Renal cortex interstitium (tissue), 11 donors: ENCODE measurements around the gene MANBA. TPM values are rescaled to one million over a fixed set of nuclear protein-coding genes. Genes with fewer than 3 reads are reported as not detected.

Experiments used
- DNase-seq, 11 donors: peaks; one replicate each; pipeline ENCODE4 v3.0.0-alpha.2; 2013; ENCODE audit warnings: low read depth in 9 of 11, low spot score in 4 of 11; ENCODE audit errors: extremely low read depth in 1 of 11
- polyA plus RNA-seq, 3 donors: library from polyadenylated mRNA; unstranded; fragments of 120-200 nt; gene quantifications; one replicate each; pipeline ENCODE4 v1.2.1, GENCODE V29; 2013; ENCODE audit not compliant: insufficient read length in 3 of 3

MANBA gene
- polyA plus RNA-seq, 3 donors: 19.2 to 21.0 (median 19.3) TPM

DNA sequence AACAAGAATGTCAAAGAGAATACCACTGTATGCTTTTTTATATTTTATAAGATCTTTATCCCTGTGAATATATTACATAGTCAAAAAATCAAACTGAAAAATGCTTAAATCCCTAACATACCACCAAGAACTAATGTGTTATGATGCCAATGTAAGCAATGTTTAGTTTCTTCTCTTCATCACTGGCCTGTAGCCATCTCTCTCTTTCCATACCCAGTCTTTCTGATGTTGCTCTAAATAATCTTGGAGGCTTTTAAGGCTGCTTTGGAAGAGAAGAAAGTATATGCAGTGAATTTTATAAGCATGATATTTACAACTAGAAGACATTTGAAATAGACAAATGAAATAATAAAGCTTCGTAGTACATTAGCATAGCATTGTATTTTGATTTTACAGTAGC, 176.7 kb downstream of the MANBA start:
- no peak for DNase-seq

Other genes starting within 250 kb of the MANBA start
- gene UBE2D3, start 66.6 kb upstream of the MANBA start, polyA plus RNA-seq: 100 to 1,000 TPM; 285 to 337 (median 303) TPM
- 10 to 100 TPM; 50.3 to 57.4 (median 53.2) TPM for gene CISD2, start 108.0 kb upstream of the MANBA start, polyA plus RNA-seq